PC-3 (cell line): ENCODE data around the gene DELE1. TPM values are rescaled to one million over a fixed set of nuclear protein-coding genes. Genes with fewer than 3 reads are reported as not detected.

ENCODE experiments used
- ATAC-seq: fragments of 200-7000 bp; cut with Tn5 transposase; 2 replicates; pipeline ENCODE4 v1.9.1; 2020; ENCODE audit warnings: mild to moderate bottlenecking, moderate library complexity
- BruUV-seq: library from RNA; stranded (reverse); fragments of 400-500 nt; replicated peaks from 2 replicates; lab custom pipeline; 2021; lab: Mats Ljungman, UMichigan
- CTCF ChIA-PET: fragments of 300-600 bp; sonication (Branson Sonifier 250); formaldehyde crosslinking; loops from one replicate; lab custom pipeline; 2022; ENCODE audit warnings: antibody characterized with exemption; lab: Charles Lee
- POLR2A ChIA-PET: fragments of 300-600 bp; sonication (Branson Sonifier 250); formaldehyde crosslinking; loops from one replicate; lab custom pipeline; 2022; ENCODE audit warnings: antibody characterized with exemption; ENCODE audit not compliant: unreplicated experiment; lab: Charles Lee
- DNase-seq: peaks from one replicate; pipeline ENCODE4 v3.0.0-alpha.2; 2015
- H2AFZ ChIP-seq: fragments of 300-600 bp; sonication (generic); 2 replicates; pipeline ENCODE4 v1.6.0; 2016; ENCODE audit warnings: antibody characterized with exemption, low read length
- H3F3A ChIP-seq: fragments of 300-600 bp; sonication (generic); one replicate; pipeline ENCODE4 v1.6.0; 2017; ENCODE audit warnings: antibody characterized with exemption, low read length, control low read depth, mild to moderate bottlenecking; ENCODE audit not compliant: unreplicated experiment
- H3K27ac ChIP-seq: fragments of 300-600 bp; sonication (generic); 2 replicates; pipeline ENCODE4 v1.5.1; 2016; ENCODE audit warnings: mild to moderate bottlenecking, low read length
- H3K27me3 ChIP-seq: fragments of 300-600 bp; sonication (generic); 2 replicates; pipeline ENCODE4 v1.6.1; 2016; ENCODE audit warnings: low read length, mixed read lengths
- H3K36me3 ChIP-seq: fragments of 300-600 bp; sonication (generic); 2 replicates; pipeline ENCODE4 v1.6.1; 2016; ENCODE audit warnings: low read depth, mixed run types, low read length, mixed read lengths
- H3K4me1 ChIP-seq: fragments of 300-600 bp; sonication (generic); 2 replicates; pipeline ENCODE4 v1.5.1; 2016; ENCODE audit warnings: low read length; ENCODE audit not compliant: insufficient read depth
- H3K4me2 ChIP-seq: fragments of 300-600 bp; sonication (generic); 2 replicates; pipeline ENCODE4 v1.6.0; 2016; ENCODE audit warnings: low read length
- H3K4me3 ChIP-seq: fragments of 300-600 bp; sonication (generic); 2 replicates; pipeline ENCODE4 v1.5.1; 2016; ENCODE audit warnings: mild to moderate bottlenecking, low read length, mixed read lengths
- H3K79me2 ChIP-seq: fragments of 300-600 bp; sonication (generic); 2 replicates; pipeline ENCODE4 v1.6.1; 2017; ENCODE audit warnings: low read length, mixed read lengths
- H3K9ac ChIP-seq: fragments of 300-600 bp; sonication (generic); 2 replicates; pipeline ENCODE4 v1.6.0; 2016; ENCODE audit warnings: mild to moderate bottlenecking, low read length
- H3K9me2 ChIP-seq: fragments of 300-600 bp; sonication (generic); replicated peaks from 2 replicates; pipeline ENCODE4 v1.6.1; 2016; ENCODE audit warnings: mixed run types, low read length, mixed read lengths
- H3K9me3 ChIP-seq: fragments of 300-600 bp; sonication (generic); 2 replicates; pipeline ENCODE4 v1.6.1; 2016; ENCODE audit warnings: low read length, mixed read lengths
- H4K20me1 ChIP-seq: fragments of 300-600 bp; sonication (generic); 2 replicates; pipeline ENCODE4 v1.6.1; 2016; ENCODE audit warnings: low read length, mixed read lengths
- EZH2 ChIP-seq: fragments of 300-600 bp; sonication (generic); IDR thresholded peaks from one replicate; pipeline ENCODE4 v1.6.1; 2017; ENCODE audit warnings: antibody characterized with exemption, mild to moderate bottlenecking, low read length; ENCODE audit not compliant: unreplicated experiment
- EZH2phosphoT487 ChIP-seq: fragments of 300-600 bp; sonication (generic); IDR thresholded peaks from 2 replicates; pipeline ENCODE4 v1.6.1; 2018; ENCODE audit warnings: mild to moderate bottlenecking, antibody characterized with exemption, low read length, borderline replicate concordance
- intact Hi-C: fragments of 100-400 bp; cut with micrococcal nuclease; formaldehyde crosslinking; loops from 2 replicates; pipeline ENCODE4 v1.9.0; 2023
- total RNA-seq: library from RNA; depleted of rRNA; stranded (reverse); fragments of >200 nt; gene quantifications from 2 replicates; pipeline ENCODE4 v1.2.3, GENCODE V29; 2014
- TF ChIP-seq, protein P1 (sequence below): fragments of 300-600 bp; sonication (generic); conservative IDR thresholded peaks from 2 replicates; pipeline ENCODE4 v1.5.1; 2017; ENCODE audit warnings: antibody characterized with exemption, low read depth, mild to moderate bottlenecking, low read length

The DELE1 gene
- total RNA-seq, 1 experiment from 2014 or later = 46.6 TPM

DNA sequence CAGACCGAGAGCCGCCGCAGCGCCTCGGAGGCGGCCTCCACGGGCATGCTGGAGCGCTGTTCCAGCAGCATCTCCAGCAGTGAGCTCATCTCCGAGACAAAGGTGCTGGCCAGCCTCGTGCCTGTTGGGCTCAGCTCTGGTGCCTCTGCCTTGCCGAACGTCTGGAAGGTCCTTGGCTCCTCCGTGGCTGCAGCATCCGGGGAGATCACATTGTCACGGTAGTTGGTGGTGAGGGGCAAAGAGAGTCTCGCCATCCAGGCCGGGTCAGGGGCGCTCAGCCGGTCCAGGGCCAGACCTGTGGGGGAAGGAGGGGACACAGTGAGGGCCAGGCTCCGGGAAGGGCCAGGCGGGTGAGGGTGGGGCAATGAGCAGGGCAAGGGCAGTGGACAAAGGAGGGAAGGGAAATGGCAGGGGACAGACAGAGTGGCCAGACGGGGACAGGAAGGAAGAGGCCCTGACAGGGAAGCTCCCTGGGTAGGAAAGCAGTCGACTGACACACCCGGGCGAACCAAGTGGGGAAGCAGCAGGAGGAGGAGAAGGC, 21.9 kb downstream of the DELE1 start:
- no peaks in the 10 kb centered on the region for H3K9me2 ChIP-seq
- DNase-seq (no peak), ATAC-seq (no peak)
- TF ChIP-seq, protein P1, sequence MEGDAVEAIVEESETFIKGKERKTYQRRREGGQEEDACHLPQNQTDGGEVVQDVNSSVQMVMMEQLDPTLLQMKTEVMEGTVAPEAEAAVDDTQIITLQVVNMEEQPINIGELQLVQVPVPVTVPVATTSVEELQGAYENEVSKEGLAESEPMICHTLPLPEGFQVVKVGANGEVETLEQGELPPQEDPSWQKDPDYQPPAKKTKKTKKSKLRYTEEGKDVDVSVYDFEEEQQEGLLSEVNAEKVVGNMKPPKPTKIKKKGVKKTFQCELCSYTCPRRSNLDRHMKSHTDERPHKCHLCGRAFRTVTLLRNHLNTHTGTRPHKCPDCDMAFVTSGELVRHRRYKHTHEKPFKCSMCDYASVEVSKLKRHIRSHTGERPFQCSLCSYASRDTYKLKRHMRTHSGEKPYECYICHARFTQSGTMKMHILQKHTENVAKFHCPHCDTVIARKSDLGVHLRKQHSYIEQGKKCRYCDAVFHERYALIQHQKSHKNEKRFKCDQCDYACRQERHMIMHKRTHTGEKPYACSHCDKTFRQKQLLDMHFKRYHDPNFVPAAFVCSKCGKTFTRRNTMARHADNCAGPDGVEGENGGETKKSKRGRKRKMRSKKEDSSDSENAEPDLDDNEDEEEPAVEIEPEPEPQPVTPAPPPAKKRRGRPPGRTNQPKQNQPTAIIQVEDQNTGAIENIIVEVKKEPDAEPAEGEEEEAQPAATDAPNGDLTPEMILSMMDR = no peak
- TF ChIP-seq EZH2 (no peak), EZH2phosphoT487 (no peak)
- no TSS peak for BruUV-seq
- H3K4me2 ChIP-seq = no peak overlapping the region
- H4K20me1 ChIP-seq = no peaks in the 10 kb centered on the region
- H3F3A ChIP-seq = no peaks in the 10 kb centered on the region
- no peaks in the 10 kb centered on the region for H3K36me3 ChIP-seq
- H3K4me3 ChIP-seq = no peak overlapping the region
- intact Hi-C loops = no loop called here
- POLR2A ChIA-PET = no interaction called here
- no peak overlapping the region for H3K27ac ChIP-seq
- H3K9ac ChIP-seq = no peak overlapping the region
- H3K79me2 ChIP-seq = no peaks in the 10 kb centered on the region
- H3K9me3 ChIP-seq = no peaks in the 10 kb centered on the region
- CTCF ChIA-PET = interaction anchor here (0.5 kb wide), 1 partner anchor 56 kb away, joined by 8 read pairs; no protein-coding TSS in a partner anchor
- no peak overlapping the region for H2AFZ ChIP-seq
- no peaks in the 10 kb centered on the region for H3K27me3 ChIP-seq
- no peaks in the 10 kb centered on the region for H3K4me1 ChIP-seq

DNA sequence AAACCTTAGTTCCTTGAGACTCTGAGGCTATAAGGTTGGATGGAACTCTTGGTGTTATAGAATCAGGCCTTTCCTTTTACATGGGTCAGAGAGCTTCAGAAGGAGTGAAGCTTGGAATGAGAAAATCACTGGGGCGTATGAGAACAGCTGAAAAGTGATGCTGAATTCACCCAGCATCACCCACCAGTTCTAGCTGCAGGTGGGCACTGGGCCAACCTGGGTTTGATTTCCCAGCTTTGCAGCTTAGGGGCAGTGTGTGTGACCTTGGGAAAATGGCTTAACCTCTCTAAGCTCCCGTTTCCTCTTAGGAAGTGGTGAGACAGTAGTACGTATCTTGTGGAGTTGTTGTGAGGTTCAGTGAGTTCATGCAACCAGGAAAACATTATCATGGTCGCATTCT, 23.6 kb downstream of the DELE1 start:
- H3K36me3 ChIP-seq = no peaks in the 10 kb centered on the region
- H3K4me2 ChIP-seq = no peak overlapping the region
- intact Hi-C loops = no loop called here
- H3F3A ChIP-seq = no peaks in the 10 kb centered on the region
- H3K27ac ChIP-seq = no peak overlapping the region
- no peak overlapping the region for H2AFZ ChIP-seq
- H3K9me3 ChIP-seq = no peaks in the 10 kb centered on the region
- H4K20me1 ChIP-seq = no peaks in the 10 kb centered on the region
- no peaks in the 10 kb centered on the region for H3K9me2 ChIP-seq
- no peak for ATAC-seq
- no peaks in the 10 kb centered on the region for H3K27me3 ChIP-seq
- CTCF ChIA-PET = no interaction called here
- no peak for DNase-seq
- TF ChIP-seq, protein P1 = no peak
- no peak for TF ChIP-seq EZH2
- no peak for TF ChIP-seq EZH2phosphoT487
- BruUV-seq = no TSS peak
- H3K4me1 ChIP-seq = no peaks in the 10 kb centered on the region
- no peak overlapping the region for H3K4me3 ChIP-seq
- H3K79me2 ChIP-seq = no peaks in the 10 kb centered on the region
- H3K9ac ChIP-seq = no peak overlapping the region
- POLR2A ChIA-PET = no interaction called here

DNA sequence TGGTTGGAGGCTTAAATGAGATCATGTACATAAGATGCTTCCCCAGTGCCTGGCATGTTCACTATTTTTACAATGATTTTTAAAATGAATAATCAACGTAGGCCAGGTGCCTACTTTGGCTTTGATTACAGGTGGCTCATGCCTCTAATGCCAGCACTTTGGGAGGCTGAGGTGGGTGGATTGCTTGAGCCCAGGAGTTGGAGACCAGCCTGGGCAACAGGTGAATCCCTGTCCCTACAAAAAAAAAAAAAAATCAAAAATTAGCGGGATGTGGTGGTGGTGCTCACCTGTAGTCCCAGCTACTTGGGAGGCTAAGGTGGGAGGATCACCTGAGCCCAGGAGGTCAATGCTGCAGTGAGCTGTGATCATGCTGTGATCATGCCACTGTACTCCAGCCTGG, 25.1 kb downstream of the DELE1 start:
- CTCF ChIA-PET = interaction anchor here (0.7 kb wide), 1 partner anchor 857 kb away, joined by 3 read pairs; no protein-coding TSS in a partner anchor

More for the DNA sequence above, 25.1 kb downstream of the DELE1 start:
- Histone ChIP-seq H3K36me3 (no peaks in the 10 kb centered on the region), H2AFZ (no peak overlapping the region), H3K4me3 (no peak overlapping the region), H3K4me2 (no peak overlapping the region), H3K9ac (no peak overlapping the region), H3K79me2 (no peaks in the 10 kb centered on the region), H3K4me1 (no peaks in the 10 kb centered on the region), H3K9me2 (no peaks in the 10 kb centered on the region), H4K20me1 (no peaks in the 10 kb centered on the region), H3F3A (no peaks in the 10 kb centered on the region), H3K9me3 (no peaks in the 10 kb centered on the region), H3K27me3 (no peaks in the 10 kb centered on the region), H3K27ac (no peak overlapping the region)
- TF ChIP-seq, protein P1 = no peak
- TF ChIP-seq EZH2phosphoT487 = no peak
- TF ChIP-seq EZH2 = no peak
- no TSS peak for BruUV-seq
- POLR2A ChIA-PET = no interaction called here
- ATAC-seq = no peak
- DNase-seq = no peak
- intact Hi-C loops = no loop called here
